HG03520 (cell line): ENCODE results near the gene GALR3.

Source experiments
- ATAC-seq: cut with Tn5 transposase; IDR thresholded peaks from one replicate; pipeline ENCODE4 v1.9.1; 2021; ENCODE audit warnings: mild to moderate bottlenecking, moderate library complexity; ENCODE audit not compliant: unreplicated experiment

Gene GALR3

GRCh38 chr22:37803195-37803638 lies 20.0 kb upstream of the GALR3 start:
- no peak for ATAC-seq

- ATAC-seq: no peak
Observed at GRCh38 chr22:37803639-37804351, 19.4 kb upstream of the GALR3 start.

GRCh38 chr22:37804352-37804880 lies 18.8 kb upstream of the GALR3 start:
- no peak for ATAC-seq

- no peak for ATAC-seq
Observed at GRCh38 chr22:37804881-37805809, 18.0 kb upstream of the GALR3 start.

- ATAC-seq: no peak
Observed at GRCh38 chr22:37805810-37806277, 17.3 kb upstream of the GALR3 start.

- ATAC-seq: no peak
Observed at GRCh38 chr22:37806409-37807333, 16.5 kb upstream of the GALR3 start.

- peak; percentile 67 for ATAC-seq
Observed at GRCh38 chr22:37807410-37808293, 15.5 kb upstream of the GALR3 start, which contains the start of gene GCAT. Gene GCAT, plus strand, starts transcription at chr22:37807934. Its CDS starts 34 bp downstream, at chr22:37807968.

- no peak for ATAC-seq
Observed at GRCh38 chr22:37808294-37808657, 14.9 kb upstream of the GALR3 start.

GRCh38 chr22:37809672-37810333 lies 13.4 kb upstream of the GALR3 start:
- no peak for ATAC-seq

- ATAC-seq: no peak
Observed at GRCh38 chr22:37811867-37812266, 11.3 kb upstream of the GALR3 start.

- no peak for ATAC-seq
Observed at GRCh38 chr22:37812869-37813678, 10.1 kb upstream of the GALR3 start.

GRCh38 chr22:37815593-37815992 lies 7.6 kb upstream of the GALR3 start:
- no peak for ATAC-seq

GRCh38 chr22:37816543-37817180 lies 6.5 kb upstream of the GALR3 start:
- no peak for ATAC-seq

- ATAC-seq: no peak
Observed at GRCh38 chr22:37817705-37818408, 5.3 kb upstream of the GALR3 start.

- ATAC-seq: no peak
Observed at GRCh38 chr22:37818409-37819104, 4.6 kb upstream of the GALR3 start.

GRCh38 chr22:37819105-37819433 lies 4.1 kb upstream of the GALR3 start:
- no peak for ATAC-seq

- ATAC-seq: no peak
Observed at GRCh38 chr22:37820350-37820749, 2.8 kb upstream of the GALR3 start.
